Endothelial cell (in vitro differentiated cells): ENCODE results near the gene RPLP1. TPM values are rescaled to one million over a fixed set of nuclear protein-coding genes. Genes with fewer than 3 reads are reported as not detected.
"Not testable (repeated sequence)": the region's sequence is repeated elsewhere in the genome, so short reads cannot be mapped to it uniquely, and the experiment has no call there.

Experiments
- DNase-seq: peaks from one replicate; pipeline ENCODE4 v3.0.0; 2021; ENCODE audit warnings: low spot score
- H3K27ac Mint-ChIP-seq: one replicate; pipeline ENCODE4 v1.8.0; 2021; ENCODE audit warnings: mixed read lengths, inconsistent platforms; ENCODE audit not compliant: unreplicated experiment
- H3K27me3 Mint-ChIP-seq: one replicate; pipeline ENCODE4 v1.8.0; 2021; ENCODE audit warnings: mild to moderate bottlenecking, moderate library complexity, mixed read lengths, inconsistent platforms; ENCODE audit not compliant: unreplicated experiment
- H3K36me3 Mint-ChIP-seq: one replicate; pipeline ENCODE4 v1.8.0; 2021; ENCODE audit warnings: mild to moderate bottlenecking, low read depth, mixed read lengths, inconsistent platforms; ENCODE audit not compliant: unreplicated experiment
- H3K4me1 Mint-ChIP-seq: one replicate; pipeline ENCODE4 v1.8.0; 2021; ENCODE audit warnings: mild to moderate bottlenecking, mixed read lengths, inconsistent platforms; ENCODE audit not compliant: unreplicated experiment
- H3K4me3 Mint-ChIP-seq: one replicate; pipeline ENCODE4 v1.8.0; 2021; ENCODE audit warnings: mild to moderate bottlenecking, mixed read lengths, inconsistent platforms; ENCODE audit not compliant: unreplicated experiment
- H3K9me3 Mint-ChIP-seq: one replicate; pipeline ENCODE4 v1.8.0; 2021; ENCODE audit warnings: mixed read lengths, inconsistent platforms; ENCODE audit not compliant: unreplicated experiment
- CTCF ChIP-seq: fragments of 200-600 bp; sonication (generic); IDR thresholded peaks from one replicate; pipeline ENCODE4 v1.5.0; 2021; ENCODE audit warnings: antibody characterized with exemption; ENCODE audit not compliant: unreplicated experiment
- total RNA-seq: library from RNA; stranded (reverse); fragmentation: NEBNext Ultra II Directional; extraction: Animal tissue kit (Norgen Biotek cat#: 25700); gene quantifications from one replicate; pipeline ENCODE4 v1.2.1, GENCODE V29; 2021; ENCODE audit not compliant: unreplicated experiment

RPLP1 gene
- total RNA-seq, 1 donor from 2014 or later, result 1,903 TPM

- Mint-ChIP-seq H3K27me3 (no peaks in the 10 kb centered on the region), H3K9me3 (no peaks in the 10 kb centered on the region), H3K4me1 (peaks cover 3% of the 10 kb centered on the region), H3K4me3 (no peak overlapping the region), H3K27ac (no peak overlapping the region), H3K36me3 (no peaks in the 10 kb centered on the region)
- no peak for TF ChIP-seq CTCF
- DNase-seq, result no peak
Measured at GRCh38 chr15:69446953-69447352, 5.7 kb upstream of the RPLP1 start.

- not testable (repeated sequence) for H3K9me3 Mint-ChIP-seq, H3K36me3 Mint-ChIP-seq, H3K4me3 Mint-ChIP-seq, H3K27me3 Mint-ChIP-seq, DNase-seq, H3K27ac Mint-ChIP-seq
- H3K4me1 Mint-ChIP-seq, result peaks cover 24% of the 10 kb centered on the region
Measured at GRCh38 chr15:69450221-69450620, 2.4 kb upstream of the RPLP1 start.

GRCh38 chr15:69450968-69451695 is 1.5 kb upstream of the RPLP1 start:
- H3K9me3 Mint-ChIP-seq, result no peaks in the 10 kb centered on the region
- no peak overlapping the region for H3K4me3 Mint-ChIP-seq
- no peak overlapping the region for H3K27ac Mint-ChIP-seq
- peaks cover 9% of the 10 kb centered on the region for H3K36me3 Mint-ChIP-seq
- DNase-seq, result no peak
- no peak for TF ChIP-seq CTCF
- H3K4me1 Mint-ChIP-seq, result peaks cover 24% of the 10 kb centered on the region
- no peaks in the 10 kb centered on the region for H3K27me3 Mint-ChIP-seq

GRCh38 chr15:69451951-69452691 is 497 bp upstream of the RPLP1 start:
- TF ChIP-seq CTCF, result no peak
- DNase-seq, result no peak
- Mint-ChIP-seq H3K27me3 (no peaks in the 10 kb centered on the region), H3K4me3 (peak overlapping the region; percentile 99), H3K27ac (peak overlapping the region; percentile 87), H3K9me3 (no peaks in the 10 kb centered on the region), H3K4me1 (peaks cover 24% of the 10 kb centered on the region), H3K36me3 (peaks cover 12% of the 10 kb centered on the region)

- no peak for DNase-seq
- peak overlapping the region; percentile 22 for H3K4me3 Mint-ChIP-seq
- no peaks in the 10 kb centered on the region for H3K27me3 Mint-ChIP-seq
- no peaks in the 10 kb centered on the region for H3K9me3 Mint-ChIP-seq
- TF ChIP-seq CTCF, result no peak
- H3K4me1 Mint-ChIP-seq, result peaks cover 24% of the 10 kb centered on the region
- H3K36me3 Mint-ChIP-seq, result peaks cover 12% of the 10 kb centered on the region
- H3K27ac Mint-ChIP-seq, result no peak overlapping the region
Measured at GRCh38 chr15:69454953-69455352, 2.3 kb downstream of the RPLP1 start.
